K562 (cell line): ENCODE results near the gene TRPC4. TPM values are rescaled to one million over a fixed set of nuclear protein-coding genes. Genes with fewer than 3 reads are reported as not detected.

Experiments used
- ATAC-seq: fragments of 200-7000 bp; cut with Tn5 transposase; 3 replicates; pipeline ENCODE4 v1.9.1; 2020; ENCODE audit warnings: moderate library complexity
- BruUV-seq: library from RNA; stranded (reverse); fragments of 400-500 nt; replicated peaks from 2 replicates; lab custom pipeline; 2021; lab: Mats Ljungman, UMichigan
- CTCF ChIA-PET: fragments of 300-600 bp; formaldehyde crosslinking; extraction: SDS; loops from one replicate; lab custom pipeline; 2021; ENCODE audit warnings: low intra/inter-chr PET ratio; lab: Yijun Ruan, JAX
- POLR2A ChIA-PET: fragments of 300-600, 350-650 bp; sonication (Branson Sonifier 250); formaldehyde crosslinking; extraction: SDS; loops from one replicate; lab custom pipeline; 2021; ENCODE audit warnings: antibody characterized with exemption, inconsistent platforms; lab: Yijun Ruan, JAX
- DNase-seq, 4 experiments: peaks; one replicate each; pipeline versions ENCODE4 v3.0.0 to v3.0.0-alpha.2; 2011 to 2018; ENCODE audit warnings: low spot score in 3 of 4, mixed read lengths in 3 of 4; ENCODE audit errors: extremely low read depth in 1 of 4
- FAIRE-seq: peaks from 2 replicates; lab custom pipeline; 2011; peaks lifted over from hg19 to GRCh38; lab: Jason Lieb, UNC
- H2AFZ ChIP-seq: 2 replicates; pipeline ENCODE4 v1.6.0; 2011; ENCODE audit warnings: low read depth, low read length, control low read depth, inconsistent platforms
- H3K27ac ChIP-seq: fragments of 200-600 bp; 3 replicates; pipeline ENCODE4 v1.8.0; 2011; ENCODE audit warnings: low read depth, mild to moderate bottlenecking, control low read depth, inconsistent platforms, low read length, moderate library complexity, mixed read lengths; ENCODE audit errors: extremely low read depth
- H3K27me3 ChIP-seq, 2 experiments: fragments of 300-600 bp in 1 of 2; 2 replicates in 1 of 2; 3 replicates in 1 of 2; pipeline versions ENCODE4 v1.6.0 to v1.8.0; 2011; ENCODE audit warnings: inconsistent platforms in 2 of 2, low read length in 2 of 2, mild to moderate bottlenecking in 1 of 2, mixed read lengths in 1 of 2, moderate library complexity in 1 of 2; ENCODE audit not compliant: control insufficient read depth in 2 of 2, insufficient read depth in 2 of 2
- H3K36me3 ChIP-seq: fragments of 300-600 bp; 3 replicates; pipeline ENCODE4 v1.8.0; 2011; ENCODE audit warnings: mild to moderate bottlenecking, low read length, inconsistent platforms; ENCODE audit not compliant: control insufficient read depth, insufficient read depth
- H3K4me1 ChIP-seq, 2 experiments: fragments of 200-600 bp in 1 of 2; replicated peaks in 1 of 2; 2 replicates in 1 of 2; 3 replicates in 1 of 2; pipeline versions ENCODE4 v1.5.1 to v1.8.0; 2011; ENCODE audit warnings: inconsistent platforms in 2 of 2, low read length in 2 of 2, mild to moderate bottlenecking in 1 of 2, mixed read lengths in 1 of 2, moderate library complexity in 1 of 2; ENCODE audit not compliant: control insufficient read depth in 2 of 2, insufficient read depth in 2 of 2
- H3K4me2 ChIP-seq: 2 replicates; pipeline ENCODE4 v1.6.1; 2011; ENCODE audit warnings: low read length, control low read depth, inconsistent platforms, mixed read lengths; ENCODE audit not compliant: insufficient read depth
- H3K4me3 ChIP-seq: fragments of 200-600 bp; sonication (generic), shearing (Covaris generic); 2 replicates; pipeline ENCODE4 v1.5.1; 2016; ENCODE audit warnings: control low read depth, inconsistent platforms
- H3K79me2 ChIP-seq: fragments of 200-600 bp; 3 replicates; pipeline ENCODE4 v1.8.0; 2011; ENCODE audit warnings: low read length, inconsistent platforms; ENCODE audit not compliant: control insufficient read depth, insufficient read depth
- H3K9ac ChIP-seq, 2 experiments: 2 replicates each; pipeline versions ENCODE4 v1.6.0 to v1.6.1; 2011; ENCODE audit warnings: low read depth in 2 of 2, low read length in 2 of 2, control low read depth in 1 of 2, inconsistent platforms in 1 of 2, mild to moderate bottlenecking in 1 of 2, mixed read lengths in 1 of 2; ENCODE audit not compliant: insufficient read depth in 1 of 2
- H3K9me1 ChIP-seq: one replicate; pipeline ENCODE4 v1.6.0; 2011; ENCODE audit warnings: inconsistent platforms, mild to moderate bottlenecking, low read length, moderate library complexity; ENCODE audit not compliant: control insufficient read depth, insufficient read depth
- H3K9me3 ChIP-seq: replicated peaks from 2 replicates; pipeline ENCODE4 v1.5.1; 2011; ENCODE audit warnings: low read depth, low read length, inconsistent platforms; ENCODE audit not compliant: control insufficient read depth, insufficient read depth
- H4K20me1 ChIP-seq: replicated peaks from 2 replicates; pipeline ENCODE4 v1.6.1; 2011; ENCODE audit warnings: low read length, inconsistent platforms, mixed read lengths; ENCODE audit not compliant: control insufficient read depth, insufficient read depth
- ATF3 ChIP-seq, 2 experiments: fragments of 450-650 bp in 1 of 2; sonication (generic) in 1 of 2; formaldehyde crosslinking in 1 of 2; IDR thresholded peaks in 1 of 2; conservative IDR thresholded peaks in 1 of 2; 2 replicates each; pipeline versions ENCODE4 v1.6.1 to v1.8.1; 2016 to 2023; ENCODE audit warnings: mild to moderate bottlenecking in 2 of 2, moderate library complexity in 2 of 2, inconsistent platforms in 1 of 2, missing genetic modification reagents in 1 of 2
- CEBPG ChIP-seq, 3 experiments: fragments of 200-800 bp in 1 of 3; sonication (Bioruptor generic) in 1 of 3; sonication (generic) in 1 of 3; formaldehyde crosslinking in 1 of 3; IDR thresholded peaks in 2 of 3; conservative IDR thresholded peaks in 1 of 3; 2 replicates each; pipeline versions ENCODE4 v1.6.1 to v1.8.0; 2016 to 2022; ENCODE audit warnings: missing compliant biosample characterization in 2 of 3, missing genetic modification characterization in 2 of 3, mild to moderate bottlenecking in 1 of 3, missing genetic modification reagents in 1 of 3
- DMBX1 ChIP-seq: fragments of 250-450 bp; sonication (Bioruptor Pico); IDR thresholded peaks from 2 replicates; pipeline ENCODE4 v1.8.0; 2022; ENCODE audit warnings: inconsistent platforms, mild to moderate bottlenecking, moderate library complexity, borderline replicate concordance
- ESRRB ChIP-seq: fragments of 250-450 bp; sonication (Bioruptor Pico); IDR thresholded peaks from 2 replicates; pipeline ENCODE4 v1.5.0; 2020; ENCODE audit warnings: mild to moderate bottlenecking, moderate library complexity, borderline replicate concordance
- FOS ChIP-seq: IDR thresholded peaks from 3 replicates; pipeline ENCODE4 v1.6.1; 2011; ENCODE audit not compliant: insufficient read length; ENCODE audit errors: extremely low read depth
- ILF3 ChIP-seq: fragments of 450-650 bp; IDR thresholded peaks from 2 replicates; pipeline ENCODE4 v1.6.1; 2018; ENCODE audit warnings: antibody characterized with exemption, mild to moderate bottlenecking, moderate library complexity, borderline replicate concordance
- MTA1 ChIP-seq: fragments of 450-650 bp; IDR thresholded peaks from 2 replicates; pipeline ENCODE4 v1.6.1; 2017; ENCODE audit warnings: borderline replicate concordance
- NFE2 ChIP-seq: IDR thresholded peaks from 2 replicates; pipeline ENCODE4 v1.6.1; 2014; ENCODE audit warnings: antibody characterized with exemption, low read depth
- SAFB ChIP-seq: fragments of 200-400 bp; formaldehyde crosslinking; IDR thresholded peaks from 2 replicates; pipeline ENCODE4 v1.6.1; 2017; ENCODE audit warnings: low read depth, low read length, borderline replicate concordance
- SMAD3 ChIP-seq: fragments of 450-650 bp; formaldehyde crosslinking; conservative IDR thresholded peaks from 2 replicates; pipeline ENCODE4 v1.4.0; 2020; ENCODE audit warnings: mild to moderate bottlenecking
- SMARCB1 ChIP-seq: IDR thresholded peaks from 2 replicates; pipeline ENCODE4 v1.6.1; 2011; ENCODE audit warnings: improper control_type of control experiment, low read depth; ENCODE audit not compliant: insufficient read length
- SNRNP70 ChIP-seq: fragments of 200-400 bp; formaldehyde crosslinking; optimal IDR thresholded peaks from 2 replicates; pipeline ENCODE3; 2017; ENCODE audit warnings: low read depth, low read length
- SPI1 ChIP-seq: IDR thresholded peaks from 2 replicates; pipeline ENCODE4 v1.6.1; 2011; ENCODE audit warnings: low read depth, low read length, control low read depth, borderline replicate concordance
- TCF7 ChIP-seq: sonication (generic); IDR thresholded peaks from 2 replicates; pipeline ENCODE4 v1.6.1; 2016; ENCODE audit warnings: antibody characterized with exemption, borderline replicate concordance
- TEAD2 ChIP-seq: fragments of 450-650 bp; IDR thresholded peaks from 2 replicates; pipeline ENCODE4 v1.6.1; 2016; ENCODE audit warnings: missing genetic modification characterization, control low read depth, missing compliant biosample characterization
- XRCC4 ChIP-seq: IDR thresholded peaks from one replicate; pipeline ENCODE4 v1.6.1; 2011; ENCODE audit not compliant: insufficient read depth, insufficient read length; ENCODE audit errors: extremely low read depth
- YY1 ChIP-seq, 3 experiments: IDR thresholded peaks; 2 replicates each; pipeline ENCODE4 v1.6.1; 2011; ENCODE audit warnings: low read length in 2 of 3, mild to moderate bottlenecking in 2 of 3, moderate library complexity in 2 of 3, borderline replicate concordance in 1 of 3, control low read depth in 1 of 3, low read depth in 1 of 3; ENCODE audit not compliant: insufficient read depth in 3 of 3, insufficient replicate concordance in 2 of 3, control insufficient read depth in 1 of 3, insufficient read length in 1 of 3; ENCODE audit errors: extremely low read depth in 1 of 3
- ZNF444 ChIP-seq: fragments of 250-450 bp; sonication (Bioruptor Pico); IDR thresholded peaks from 2 replicates; pipeline ENCODE4 v1.4.0; 2020; ENCODE audit warnings: mild to moderate bottlenecking, moderate library complexity
- in situ Hi-C: fragments of 300-500 bp; cut with MboI; formaldehyde crosslinking; loops from 4 replicates; pipeline ENCODE4 v1.15.0; 2018; ENCODE audit warnings: inconsistent platforms, mixed read lengths
- intact Hi-C: fragments of 100-400 bp; cut with micrococcal nuclease; formaldehyde crosslinking; loops from 2 replicates; pipeline ENCODE4 v1.14.2; 2022
- polyA plus RNA-seq, 8 experiments: library from polyadenylated mRNA; depleted of rRNA in 4 of 8; stranded (reverse) in 5 of 8; unstranded in 3 of 8; fragments of >200 nt; fragmentation: Nextera tagmentation in 2 of 8; fragmentation: Illumina TruSeq in 1 of 8; extraction: Ambion mirVana in 2 of 8; extraction: Trizol in 1 of 8; gene quantifications; 2 replicates each; pipeline versions ENCODE4 v1.2.1 to v1.2.3, GENCODE V29; 2011 to 2014; ENCODE audit warnings: inconsistent platforms in 1 of 8, missing spikeins in 1 of 8
- total RNA-seq, 7 experiments: library from RNA; depleted of rRNA in 6 of 7; stranded (reverse); fragments of >200 nt in 6 of 7; fragmentation: Illumina TruSeq in 2 of 7; extraction: Trizol in 2 of 7; gene quantifications; 2 replicates each; pipeline versions ENCODE4 v1.2.1 to v1.2.3, GENCODE V29; 2011 to 2021; ENCODE audit warnings: low replicate concordance in 1 of 7

TRPC4 gene
- total and polyA plus RNA-seq, 9 of the 15 experiments (the other 6 are each of a cell fraction or from before 2014, with no cell fraction given) = 0.03 to 0.04 TPM; not detected in 7

- Histone ChIP-seq H3K36me3 (no peaks in the 10 kb centered on the region), H3K4me1 (no peaks in the 10 kb centered on the region), H2AFZ (no peak overlapping the region), H4K20me1 (no peaks in the 10 kb centered on the region), H3K9ac (no peak overlapping the region), H3K4me2 (no peak overlapping the region), H3K27ac (no peak overlapping the region), H3K9me3 (no peaks in the 10 kb centered on the region), H3K79me2 (no peaks in the 10 kb centered on the region), H3K4me3 (no peak overlapping the region), H3K9me1 (no peaks in the 10 kb centered on the region), H3K27me3 (no peaks in the 10 kb centered on the region)
- no peak for FAIRE-seq
- ChIA-PET CTCF (no interaction called here), POLR2A (no interaction called here)
- no TSS peak for BruUV-seq
- no peak for DNase-seq
- in situ Hi-C loops = no loop called here
- intact Hi-C loops = no loop called here
- ATAC-seq = no peak
- TF ChIP-seq FOS (no peak), NFE2 (no peak), MTA1 (no peak), SAFB (no peak), XRCC4 (no peak), SMAD3 (CRISPR knock-in tag) (no peak), SMARCB1 (no peak), TCF7 (no peak), YY1 (IDR thresholded peaks at IDR 0.05; ENCODE audit: borderline replicate concordance in 1 of 3, control insufficient read depth in 1 of 3, extremely low read depth in 1 of 3, insufficient read depth in 3 of 3, insufficient read length in 1 of 3, insufficient replicate concordance in 2 of 3, low read depth in 1 of 3, low read length in 2 of 3) (no peak), ATF3 (IDR thresholded peaks at IDR 0.05) (no peak), ATF3 (CRISPR knock-in tag; conservative IDR thresholded peaks at IDR 0.05) (no peak), SNRNP70 (no peak), DMBX1 (CRISPR knock-in tag) (no peak), TEAD2 (tag) (no peak), ESRRB (CRISPR knock-in tag) (no peak), ILF3 (no peak), CEBPG (CRISPR knock-in tag; IDR thresholded peaks at IDR 0.05) (no peak), CEBPG (tag; conservative IDR thresholded peaks at IDR 0.05 in 1 of 2, IDR thresholded peaks at IDR 0.05 in 1 of 2) (no peak), SPI1 (no peak), ZNF444 (CRISPR knock-in tag) (no peak)
Observed at GRCh38 chr13:37795326-37795725, 74.2 kb downstream of the TRPC4 start.
